Activated CD4-positive, alpha-beta T cell treated with anti-CD3 and anti-CD28 coated beads, Interleukin-2, amount 10 ng/mL, durations not matched to agents 7 days and 5 days (primary cell): ENCODE measurements around the gene SAMD11. TPM values are rescaled to one million over a fixed set of nuclear protein-coding genes. Genes with fewer than 3 reads are reported as not detected.

Experiments used
- CTCF ChIA-PET: fragments of 350-600 bp; sonication (Branson Sonifier 250); formaldehyde crosslinking; loops from one replicate; lab custom pipeline; 2021; ENCODE audit warnings: antibody characterized with exemption; lab: Charles Lee
- POLR2A ChIA-PET: fragments of 350-600 bp; sonication (Branson Sonifier 250); formaldehyde crosslinking; loops from one replicate; lab custom pipeline; 2021; ENCODE audit warnings: antibody characterized with exemption; lab: Charles Lee
- DNase-seq: peaks from one replicate; pipeline ENCODE4 v3.0.0-alpha.2; 2020
- H3K27ac Mint-ChIP-seq: one replicate; pipeline ENCODE4 v1.8.0; 2021; ENCODE audit warnings: mild to moderate bottlenecking, moderate library complexity, mixed read lengths
- H3K27me3 Mint-ChIP-seq: one replicate; pipeline ENCODE4 v1.8.0; 2021; ENCODE audit warnings: mixed read lengths
- H3K36me3 Mint-ChIP-seq: one replicate; pipeline ENCODE4 v1.8.0; 2021; ENCODE audit warnings: low read depth, mixed read lengths
- H3K4me1 Mint-ChIP-seq: one replicate; pipeline ENCODE4 v1.8.0; 2021; ENCODE audit warnings: mixed read lengths
- H3K4me3 Mint-ChIP-seq: one replicate; pipeline ENCODE4 v1.8.0; 2021; ENCODE audit warnings: mild to moderate bottlenecking, moderate library complexity, mixed read lengths
- H3K9me3 Mint-ChIP-seq: one replicate; pipeline ENCODE4 v1.8.0; 2021; ENCODE audit warnings: mixed read lengths
- total RNA-seq, 2 experiments: library from RNA; stranded (reverse); gene quantifications; one replicate each; pipeline ENCODE4 v1.2.3, GENCODE V29; 2021

SAMD11 gene
- total RNA-seq, 2 experiments from 2014 or later: not detected

GRCh38 chr1:915295-916172 is 8.2 kb upstream of the SAMD11 start:
- Mint-ChIP-seq H3K27ac (no peak overlapping the region), H3K27me3 (peaks cover 25% of the 10 kb centered on the region), H3K9me3 (no peaks in the 10 kb centered on the region), H3K4me3 (no peak overlapping the region), H3K4me1 (peaks cover 7% of the 10 kb centered on the region), H3K36me3 (no peaks in the 10 kb centered on the region)
- CTCF ChIA-PET: interaction anchor here (0.7 to 2.0 kb wide), 4 partner anchors 10 to 53 kb away, joined by 3 to 8 read pairs (median 4); no protein-coding TSS in a partner anchor
- DNase-seq: no peak
- POLR2A ChIA-PET: no interaction called here

- Mint-ChIP-seq H3K4me3 (no peak overlapping the region), H3K27me3 (peaks cover 22% of the 10 kb centered on the region), H3K36me3 (no peaks in the 10 kb centered on the region), H3K4me1 (peaks cover 10% of the 10 kb centered on the region), H3K9me3 (no peaks in the 10 kb centered on the region), H3K27ac (no peak overlapping the region)
- ChIA-PET CTCF (no interaction called here), POLR2A (no interaction called here)
- DNase-seq: no peak
These were observed 7.3 kb upstream of the SAMD11 start for GRCh38 chr1:916173-917075.

- peaks cover 10% of the 10 kb centered on the region for H3K4me1 Mint-ChIP-seq
- H3K4me3 Mint-ChIP-seq: no peak overlapping the region
- ChIA-PET CTCF (no interaction called here), POLR2A (no interaction called here)
- no peaks in the 10 kb centered on the region for H3K9me3 Mint-ChIP-seq
- peaks cover 24% of the 10 kb centered on the region for H3K27me3 Mint-ChIP-seq
- H3K27ac Mint-ChIP-seq: no peak overlapping the region
- no peaks in the 10 kb centered on the region for H3K36me3 Mint-ChIP-seq
- no peak for DNase-seq
These were observed 6.7 kb upstream of the SAMD11 start for GRCh38 chr1:917076-917459.

- H3K27ac Mint-ChIP-seq: no peak overlapping the region
- peaks cover 7% of the 10 kb centered on the region for H3K4me1 Mint-ChIP-seq
- DNase-seq: no peak
- H3K4me3 Mint-ChIP-seq: no peak overlapping the region
- peaks cover 24% of the 10 kb centered on the region for H3K27me3 Mint-ChIP-seq
- H3K36me3 Mint-ChIP-seq: no peaks in the 10 kb centered on the region
- H3K9me3 Mint-ChIP-seq: no peaks in the 10 kb centered on the region
- ChIA-PET CTCF (no interaction called here), POLR2A (no interaction called here)
These were observed 6.1 kb upstream of the SAMD11 start for GRCh38 chr1:917466-918091.

GRCh38 chr1:918353-918752 is 5.4 kb upstream of the SAMD11 start:
- ChIA-PET CTCF (interaction anchor here (1.1 kb wide), 1 partner anchor 57 kb away, joined by 3 read pairs; no protein-coding TSS in a partner anchor), POLR2A (no interaction called here)
- no peak overlapping the region for H3K27ac Mint-ChIP-seq
- H3K36me3 Mint-ChIP-seq: no peaks in the 10 kb centered on the region
- no peak overlapping the region for H3K4me3 Mint-ChIP-seq
- DNase-seq: no peak
- peaks cover 29% of the 10 kb centered on the region for H3K27me3 Mint-ChIP-seq
- no peaks in the 10 kb centered on the region for H3K9me3 Mint-ChIP-seq
- H3K4me1 Mint-ChIP-seq: peaks cover 7% of the 10 kb centered on the region

GRCh38 chr1:918843-919242 is 4.9 kb upstream of the SAMD11 start:
- Mint-ChIP-seq H3K27me3 (peaks cover 30% of the 10 kb centered on the region), H3K9me3 (no peaks in the 10 kb centered on the region), H3K4me1 (peaks cover 7% of the 10 kb centered on the region), H3K4me3 (no peak overlapping the region), H3K27ac (no peak overlapping the region), H3K36me3 (no peaks in the 10 kb centered on the region)
- DNase-seq: no peak
- CTCF ChIA-PET: interaction anchor here (0.6 to 2.5 kb wide), 3 partner anchors 7 to 57 kb away, joined by 3 to 7 read pairs (median 3); no protein-coding TSS in a partner anchor
- POLR2A ChIA-PET: no interaction called here

- Mint-ChIP-seq H3K27ac (no peak overlapping the region), H3K4me1 (peaks cover 7% of the 10 kb centered on the region), H3K27me3 (peaks cover 30% of the 10 kb centered on the region), H3K9me3 (no peaks in the 10 kb centered on the region), H3K36me3 (no peaks in the 10 kb centered on the region), H3K4me3 (no peak overlapping the region)
- ChIA-PET POLR2A (no interaction called here), CTCF (interaction anchor here (0.6 to 2.5 kb wide), 4 partner anchors 8 to 56 kb away, joined by 3 to 7 read pairs (median 3); no protein-coding TSS in a partner anchor)
- DNase-seq: no peak
These were observed 4.4 kb upstream of the SAMD11 start for GRCh38 chr1:919271-919872.

- H3K9me3 Mint-ChIP-seq: no peaks in the 10 kb centered on the region
- DNase-seq: no peak
- ChIA-PET CTCF (interaction anchor here (1.3 to 2.5 kb wide), 2 partner anchors 8 to 15 kb away, joined by 3 to 7 read pairs; no protein-coding TSS in a partner anchor), POLR2A (no interaction called here)
- H3K27ac Mint-ChIP-seq: no peak overlapping the region
- peaks cover 31% of the 10 kb centered on the region for H3K27me3 Mint-ChIP-seq
- peaks cover 7% of the 10 kb centered on the region for H3K4me1 Mint-ChIP-seq
- no peak overlapping the region for H3K4me3 Mint-ChIP-seq
- no peaks in the 10 kb centered on the region for H3K36me3 Mint-ChIP-seq
These were observed 3.7 kb upstream of the SAMD11 start for GRCh38 chr1:920010-920409.

- Mint-ChIP-seq H3K27me3 (peaks cover 31% of the 10 kb centered on the region), H3K4me3 (no peak overlapping the region), H3K36me3 (no peaks in the 10 kb centered on the region), H3K9me3 (no peaks in the 10 kb centered on the region), H3K27ac (no peak overlapping the region), H3K4me1 (peaks cover 7% of the 10 kb centered on the region)
- CTCF ChIA-PET: interaction anchor here (1.3 to 2.5 kb wide), 2 partner anchors 9 to 16 kb away, joined by 3 to 7 read pairs; no protein-coding TSS in a partner anchor
- no peak for DNase-seq
- POLR2A ChIA-PET: no interaction called here
These were observed 3.2 kb upstream of the SAMD11 start for GRCh38 chr1:920521-920920.

GRCh38 chr1:921011-921837 is 2.5 kb upstream of the SAMD11 start:
- Mint-ChIP-seq H3K4me1 (peaks cover 7% of the 10 kb centered on the region), H3K4me3 (no peak overlapping the region), H3K36me3 (no peaks in the 10 kb centered on the region), H3K27ac (no peak overlapping the region), H3K9me3 (no peaks in the 10 kb centered on the region), H3K27me3 (peaks cover 37% of the 10 kb centered on the region)
- ChIA-PET CTCF (interaction anchor here (2.5 kb wide), 1 partner anchor 10 kb away, joined by 7 read pairs; no protein-coding TSS in a partner anchor), POLR2A (no interaction called here)
- DNase-seq: no peak

- DNase-seq: no peak
- ChIA-PET POLR2A (no interaction called here), CTCF (interaction anchor here (0.6 kb wide), 1 partner anchor 19 kb away, joined by 3 read pairs; no protein-coding TSS in a partner anchor)
- Mint-ChIP-seq H3K9me3 (no peaks in the 10 kb centered on the region), H3K4me1 (peaks cover 7% of the 10 kb centered on the region), H3K4me3 (no peak overlapping the region), H3K36me3 (no peaks in the 10 kb centered on the region), H3K27me3 (peaks cover 54% of the 10 kb centered on the region), H3K27ac (no peak overlapping the region)
These were observed 400 bp downstream of the SAMD11 start for GRCh38 chr1:923991-924655.
